ENCODE data around the gene IFITM5.

GRCh38 chr11:292211-293121 is 6.9 kb downstream of the IFITM5 start:
- TF ChIP-seq BCL11A (IDR thresholded peaks at IDR 0.05; ENCODE audit: low read depth in 2 of 2, low read length in 2 of 2): no peak
- TF ChIP-seq ZNF274 (IDR thresholded peaks at IDR 0.05; ENCODE audit: borderline replicate concordance, extremely low read depth, low read length): no peak
- TF ChIP-seq ATF2 (IDR thresholded peaks at IDR 0.05; ENCODE audit: low read length): no peak
- no peak for TF ChIP-seq FOSL1 (IDR thresholded peaks at IDR 0.05; ENCODE audit: insufficient read depth, low read depth, low read length)
- TF ChIP-seq CTCF (IDR thresholded peaks at IDR 0.05; ENCODE audit: control extremely low read depth in 1 of 3, insufficient read depth in 1 of 3, low read depth in 1 of 3, low read length in 3 of 3): no peak
